K562 (cell line): ENCODE data around the gene DGAT2.

Experiments
- HDAC2 ChIP-seq: fragments of 450-650 bp; IDR thresholded peaks from 2 replicates; pipeline ENCODE4 v1.6.1; 2016; ENCODE audit warnings: mild to moderate bottlenecking
- HDAC6 ChIP-seq: IDR thresholded peaks from 2 replicates; pipeline ENCODE4 v1.6.1; 2012; ENCODE audit warnings: low read depth, mild to moderate bottlenecking, control low read depth, inconsistent platforms, low read length, moderate library complexity
- MIER1 ChIP-seq: fragments of 450-650 bp; IDR thresholded peaks from 2 replicates; pipeline ENCODE4 v1.6.1; 2016; ENCODE audit warnings: antibody characterized with exemption, mild to moderate bottlenecking, low read depth
- POLR2A ChIP-seq: fragments of 450-650 bp; conservative IDR thresholded peaks from 2 replicates; pipeline ENCODE4 v1.6.1; 2016
- POLR2AphosphoS5 ChIP-seq: IDR thresholded peaks from 2 replicates; pipeline ENCODE4 v1.6.1; 2011; ENCODE audit warnings: mild to moderate bottlenecking, low read depth, low read length, moderate library complexity; ENCODE audit not compliant: control insufficient read depth, insufficient read depth
- ZSCAN32 ChIP-seq: fragments of 450-650 bp; formaldehyde crosslinking; IDR thresholded peaks from 2 replicates; pipeline ENCODE4 v1.4.0; 2020; ENCODE audit warnings: mild to moderate bottlenecking, moderate library complexity
- TF ChIP-seq, protein P1 (sequence below), 3 experiments: IDR thresholded peaks in 2 of 3; conservative IDR thresholded peaks in 1 of 3; 2 replicates each; pipeline ENCODE4 v1.5.1; 2011 to 2012; ENCODE audit warnings: low read length in 3 of 3, mild to moderate bottlenecking in 3 of 3, control low read depth in 2 of 3, improper control_type of control experiment in 1 of 3, inconsistent platforms in 1 of 3, low read depth in 1 of 3, mixed read lengths in 1 of 3, moderate library complexity in 1 of 3; ENCODE audit not compliant: insufficient read depth in 2 of 3
- TF ChIP-seq, protein P2 (sequence below): sonication (generic); formaldehyde crosslinking; IDR thresholded peaks from 2 replicates; pipeline ENCODE4 v1.8.1; 2022; ENCODE audit warnings: missing genetic modification reagents
- TF ChIP-seq, protein P3 (sequence below): fragments of 250-450 bp; sonication (Bioruptor Pico); IDR thresholded peaks from 2 replicates; pipeline ENCODE4 v1.8.0; 2021; ENCODE audit warnings: moderate library complexity, mild to moderate bottlenecking, inconsistent platforms

DNA sequence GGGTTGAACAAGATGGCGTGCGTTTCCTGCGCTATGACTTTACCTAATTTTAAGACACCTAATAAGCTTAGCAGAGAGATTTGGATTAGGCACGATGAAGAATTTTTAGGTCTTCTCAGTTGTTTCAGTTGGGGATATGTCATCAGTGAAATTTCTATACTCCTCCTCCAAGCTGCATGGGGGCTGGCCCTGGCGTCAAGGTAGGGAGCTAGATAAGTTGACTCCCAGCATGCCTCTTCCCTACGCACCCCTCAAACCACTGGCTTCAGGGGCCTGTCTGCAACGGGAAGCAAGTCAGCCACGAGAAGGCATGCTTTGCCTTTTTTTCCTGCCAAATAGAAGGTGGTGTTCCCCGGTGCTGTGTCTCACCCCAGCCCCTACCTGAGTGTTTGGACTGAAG, 13.3 kb downstream of the DGAT2 start:
- no peak for TF ChIP-seq POLR2A
- TF ChIP-seq, protein P1, sequence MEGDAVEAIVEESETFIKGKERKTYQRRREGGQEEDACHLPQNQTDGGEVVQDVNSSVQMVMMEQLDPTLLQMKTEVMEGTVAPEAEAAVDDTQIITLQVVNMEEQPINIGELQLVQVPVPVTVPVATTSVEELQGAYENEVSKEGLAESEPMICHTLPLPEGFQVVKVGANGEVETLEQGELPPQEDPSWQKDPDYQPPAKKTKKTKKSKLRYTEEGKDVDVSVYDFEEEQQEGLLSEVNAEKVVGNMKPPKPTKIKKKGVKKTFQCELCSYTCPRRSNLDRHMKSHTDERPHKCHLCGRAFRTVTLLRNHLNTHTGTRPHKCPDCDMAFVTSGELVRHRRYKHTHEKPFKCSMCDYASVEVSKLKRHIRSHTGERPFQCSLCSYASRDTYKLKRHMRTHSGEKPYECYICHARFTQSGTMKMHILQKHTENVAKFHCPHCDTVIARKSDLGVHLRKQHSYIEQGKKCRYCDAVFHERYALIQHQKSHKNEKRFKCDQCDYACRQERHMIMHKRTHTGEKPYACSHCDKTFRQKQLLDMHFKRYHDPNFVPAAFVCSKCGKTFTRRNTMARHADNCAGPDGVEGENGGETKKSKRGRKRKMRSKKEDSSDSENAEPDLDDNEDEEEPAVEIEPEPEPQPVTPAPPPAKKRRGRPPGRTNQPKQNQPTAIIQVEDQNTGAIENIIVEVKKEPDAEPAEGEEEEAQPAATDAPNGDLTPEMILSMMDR (IDR thresholded peaks at IDR 0.05 in 2 of 3, conservative IDR thresholded peaks at IDR 0.05 in 1 of 3; ENCODE audit: insufficient read depth in 2 of 3, low read depth in 1 of 3, low read length in 3 of 3) = no peak
- TF ChIP-seq MIER1 = no peak
- TF ChIP-seq, protein P2, sequence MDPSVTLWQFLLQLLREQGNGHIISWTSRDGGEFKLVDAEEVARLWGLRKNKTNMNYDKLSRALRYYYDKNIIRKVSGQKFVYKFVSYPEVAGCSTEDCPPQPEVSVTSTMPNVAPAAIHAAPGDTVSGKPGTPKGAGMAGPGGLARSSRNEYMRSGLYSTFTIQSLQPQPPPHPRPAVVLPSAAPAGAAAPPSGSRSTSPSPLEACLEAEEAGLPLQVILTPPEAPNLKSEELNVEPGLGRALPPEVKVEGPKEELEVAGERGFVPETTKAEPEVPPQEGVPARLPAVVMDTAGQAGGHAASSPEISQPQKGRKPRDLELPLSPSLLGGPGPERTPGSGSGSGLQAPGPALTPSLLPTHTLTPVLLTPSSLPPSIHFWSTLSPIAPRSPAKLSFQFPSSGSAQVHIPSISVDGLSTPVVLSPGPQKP (CRISPR knock-in tag) = no peak
- TF ChIP-seq HDAC2 = no peak
- TF ChIP-seq ZSCAN32 (CRISPR knock-in tag) = no peak
- TF ChIP-seq HDAC6 = no peak
- TF ChIP-seq POLR2AphosphoS5 = no peak
- TF ChIP-seq, protein P3, sequence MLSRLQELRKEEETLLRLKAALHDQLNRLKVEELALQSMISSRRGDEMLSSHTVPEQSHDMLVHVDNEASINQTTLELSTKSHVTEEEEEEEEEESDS (CRISPR knock-in tag) = no peak
